ENCODE measurements around the gene DUSP1. TPM values are rescaled to one million over a fixed set of nuclear protein-coding genes. Genes with fewer than 3 reads are reported as not detected.
A peak's percentile ranks its signal among the peaks of the same experiment; 100 is the strongest.

Gene DUSP1
- total and polyA plus RNA-seq, 9 of the 15 experiments (the other 6 are each of a cell fraction or from before 2014, with no cell fraction given): 2.1 to 14.2 (median 8.5) TPM

- no peak for TF ChIP-seq EZH2 (IDR thresholded peaks at IDR 0.05; ENCODE audit: borderline replicate concordance, low read depth, low read length)
- no peak for TF ChIP-seq MEF2A (IDR thresholded peaks at IDR 0.05; ENCODE audit: control insufficient read depth, low read depth, low read length)
- TF ChIP-seq, protein P1, sequence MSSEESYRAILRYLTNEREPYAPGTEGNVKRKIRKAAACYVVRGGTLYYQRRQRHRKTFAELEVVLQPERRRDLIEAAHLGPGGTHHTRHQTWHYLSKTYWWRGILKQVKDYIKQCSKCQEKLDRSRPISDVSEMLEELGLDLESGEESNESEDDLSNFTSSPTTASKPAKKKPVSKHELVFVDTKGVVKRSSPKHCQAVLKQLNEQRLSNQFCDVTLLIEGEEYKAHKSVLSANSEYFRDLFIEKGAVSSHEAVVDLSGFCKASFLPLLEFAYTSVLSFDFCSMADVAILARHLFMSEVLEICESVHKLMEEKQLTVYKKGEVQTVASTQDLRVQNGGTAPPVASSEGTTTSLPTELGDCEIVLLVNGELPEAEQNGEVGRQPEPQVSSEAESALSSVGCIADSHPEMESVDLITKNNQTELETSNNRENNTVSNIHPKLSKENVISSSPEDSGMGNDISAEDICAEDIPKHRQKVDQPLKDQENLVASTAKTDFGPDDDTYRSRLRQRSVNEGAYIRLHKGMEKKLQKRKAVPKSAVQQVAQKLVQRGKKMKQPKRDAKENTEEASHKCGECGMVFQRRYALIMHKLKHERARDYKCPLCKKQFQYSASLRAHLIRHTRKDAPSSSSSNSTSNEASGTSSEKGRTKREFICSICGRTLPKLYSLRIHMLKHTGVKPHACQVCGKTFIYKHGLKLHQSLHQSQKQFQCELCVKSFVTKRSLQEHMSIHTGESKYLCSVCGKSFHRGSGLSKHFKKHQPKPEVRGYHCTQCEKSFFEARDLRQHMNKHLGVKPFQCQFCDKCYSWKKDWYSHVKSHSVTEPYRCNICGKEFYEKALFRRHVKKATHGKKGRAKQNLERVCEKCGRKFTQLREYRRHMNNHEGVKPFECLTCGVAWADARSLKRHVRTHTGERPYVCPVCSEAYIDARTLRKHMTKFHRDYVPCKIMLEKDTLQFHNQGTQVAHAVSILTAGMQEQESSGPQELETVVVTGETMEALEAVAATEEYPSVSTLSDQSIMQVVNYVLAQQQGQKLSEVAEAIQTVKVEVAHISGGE (CRISPR knock-in tag; IDR thresholded peaks at IDR 0.05): peak in 1 of 3 experiments; percentile 72; a peak in 2 of 6 replicates
- TF ChIP-seq, protein P2, sequence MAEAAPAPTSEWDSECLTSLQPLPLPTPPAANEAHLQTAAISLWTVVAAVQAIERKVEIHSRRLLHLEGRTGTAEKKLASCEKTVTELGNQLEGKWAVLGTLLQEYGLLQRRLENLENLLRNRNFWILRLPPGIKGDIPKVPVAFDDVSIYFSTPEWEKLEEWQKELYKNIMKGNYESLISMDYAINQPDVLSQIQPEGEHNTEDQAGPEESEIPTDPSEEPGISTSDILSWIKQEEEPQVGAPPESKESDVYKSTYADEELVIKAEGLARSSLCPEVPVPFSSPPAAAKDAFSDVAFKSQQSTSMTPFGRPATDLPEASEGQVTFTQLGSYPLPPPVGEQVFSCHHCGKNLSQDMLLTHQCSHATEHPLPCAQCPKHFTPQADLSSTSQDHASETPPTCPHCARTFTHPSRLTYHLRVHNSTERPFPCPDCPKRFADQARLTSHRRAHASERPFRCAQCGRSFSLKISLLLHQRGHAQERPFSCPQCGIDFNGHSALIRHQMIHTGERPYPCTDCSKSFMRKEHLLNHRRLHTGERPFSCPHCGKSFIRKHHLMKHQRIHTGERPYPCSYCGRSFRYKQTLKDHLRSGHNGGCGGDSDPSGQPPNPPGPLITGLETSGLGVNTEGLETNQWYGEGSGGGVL (CRISPR knock-in tag; IDR thresholded peaks at IDR 0.05): no peak
- no peak for TF ChIP-seq MCM3 (IDR thresholded peaks at IDR 0.05)
- TF ChIP-seq, protein P3, sequence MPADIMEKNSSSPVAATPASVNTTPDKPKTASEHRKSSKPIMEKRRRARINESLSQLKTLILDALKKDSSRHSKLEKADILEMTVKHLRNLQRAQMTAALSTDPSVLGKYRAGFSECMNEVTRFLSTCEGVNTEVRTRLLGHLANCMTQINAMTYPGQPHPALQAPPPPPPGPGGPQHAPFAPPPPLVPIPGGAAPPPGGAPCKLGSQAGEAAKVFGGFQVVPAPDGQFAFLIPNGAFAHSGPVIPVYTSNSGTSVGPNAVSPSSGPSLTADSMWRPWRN (IDR thresholded peaks at IDR 0.05; ENCODE audit: low read depth): no peak
- TF ChIP-seq CLOCK (CRISPR knock-in tag; IDR thresholded peaks at IDR 0.05; ENCODE audit: borderline replicate concordance): no peak
- peak; percentile 16 for TF ChIP-seq HDAC3 (IDR thresholded peaks at IDR 0.05; ENCODE audit: borderline replicate concordance, partially characterized antibody)
- TF ChIP-seq, protein P4, sequence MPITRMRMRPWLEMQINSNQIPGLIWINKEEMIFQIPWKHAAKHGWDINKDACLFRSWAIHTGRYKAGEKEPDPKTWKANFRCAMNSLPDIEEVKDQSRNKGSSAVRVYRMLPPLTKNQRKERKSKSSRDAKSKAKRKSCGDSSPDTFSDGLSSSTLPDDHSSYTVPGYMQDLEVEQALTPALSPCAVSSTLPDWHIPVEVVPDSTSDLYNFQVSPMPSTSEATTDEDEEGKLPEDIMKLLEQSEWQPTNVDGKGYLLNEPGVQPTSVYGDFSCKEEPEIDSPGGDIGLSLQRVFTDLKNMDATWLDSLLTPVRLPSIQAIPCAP (CRISPR knock-in tag; IDR thresholded peaks at IDR 0.05; ENCODE audit: borderline replicate concordance): no peak
- TF ChIP-seq RBM34 (IDR thresholded peaks at IDR 0.05; ENCODE audit: borderline replicate concordance, insufficient read depth, low read length): no peak
- no peak for TF ChIP-seq ZC3H8 (IDR thresholded peaks at IDR 0.05)
- TF ChIP-seq XRCC3 (IDR thresholded peaks at IDR 0.05): no peak
- no peak for TF ChIP-seq CHCHD3 (CRISPR knock-in tag; IDR thresholded peaks at IDR 0.05)
- TF ChIP-seq LEF1 (IDR thresholded peaks at IDR 0.05): no peak; the same call in none of the 2 replicates
- TF ChIP-seq MAX (CRISPR knock-in tag; IDR thresholded peaks at IDR 0.05): no peak; the same call in 1 of the 2 replicates
- TF ChIP-seq TARDBP (IDR thresholded peaks at IDR 0.05): no peak
- TF ChIP-seq NFRKB (IDR thresholded peaks at IDR 0.05; ENCODE audit: low read depth): peak; percentile 68
These were observed 18.0 kb upstream of the DUSP1 start (continued) for GRCh38 chr5:172788771-172789686.
